NCI-H1105 (cell line): ENCODE results near the gene CASS4.

ENCODE experiments used
- DNase-seq: peaks from one replicate; lab custom pipeline; 2025; lab: John Stamatoyannopoulos, UW

The CASS4 gene

DNA sequence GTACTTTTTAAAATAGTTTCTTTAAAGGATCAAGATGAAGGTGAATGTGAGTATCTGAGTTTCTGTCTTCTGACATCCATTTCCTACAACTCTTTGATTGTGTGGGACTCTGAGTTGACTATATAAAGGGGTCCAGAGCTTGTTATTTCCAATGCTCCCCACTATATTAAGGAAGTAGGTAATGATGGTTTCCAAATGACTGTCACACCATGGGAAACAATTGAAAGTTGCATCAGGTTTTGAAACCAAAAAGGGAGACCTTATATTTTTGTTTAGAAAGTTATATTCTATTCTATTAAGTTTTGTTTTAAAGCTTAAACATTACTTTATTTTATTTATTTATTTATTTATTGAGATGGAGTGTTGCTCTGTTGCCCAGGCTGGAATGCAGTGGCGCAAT is 11.2 kb downstream of the CASS4 start:
- DNase-seq = no peak

DNA sequence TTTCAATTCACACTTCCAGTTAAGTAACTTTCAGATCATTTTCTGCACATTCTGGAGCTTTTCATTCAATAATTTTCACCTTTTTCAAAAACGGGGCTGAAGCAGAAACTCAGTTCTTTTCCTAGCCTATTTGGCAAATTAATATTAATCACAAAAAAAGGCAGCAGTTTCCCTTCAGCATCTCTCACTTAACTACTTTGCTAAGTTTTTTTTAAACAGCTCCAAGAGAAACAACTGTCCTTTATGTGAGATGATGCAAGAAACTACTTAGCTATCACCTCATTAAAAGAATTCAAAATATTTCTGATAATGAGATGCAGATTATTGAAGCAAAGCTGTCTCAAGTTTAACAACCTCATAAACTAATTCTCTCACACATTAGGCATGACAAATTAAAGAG is 11.8 kb downstream of the CASS4 start:
- no peak for DNase-seq

- no peak for DNase-seq
Measured at GRCh38 chr20:56424931-56425330, 12.9 kb downstream of the CASS4 start.

DNA sequence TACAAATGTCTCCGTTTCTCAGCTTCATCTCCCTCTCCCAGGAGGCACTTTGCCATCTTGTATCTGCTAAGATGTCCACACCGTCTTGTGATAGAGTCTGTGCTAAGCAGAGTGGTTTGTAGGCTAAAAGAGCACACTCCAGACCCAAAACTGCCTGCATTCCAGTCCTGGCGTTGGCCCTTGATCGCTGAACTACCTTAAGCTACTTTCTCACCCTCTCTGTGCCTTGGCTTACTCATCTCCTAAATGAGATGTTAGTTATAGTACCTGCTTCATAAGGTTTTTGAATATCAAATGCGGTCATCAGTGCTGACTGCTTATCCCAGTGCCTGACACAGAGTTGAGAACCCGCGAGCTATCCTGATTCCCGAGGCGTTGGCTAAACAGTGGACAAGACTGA is 14.0 kb downstream of the CASS4 start:
- no peak for DNase-seq

DNA sequence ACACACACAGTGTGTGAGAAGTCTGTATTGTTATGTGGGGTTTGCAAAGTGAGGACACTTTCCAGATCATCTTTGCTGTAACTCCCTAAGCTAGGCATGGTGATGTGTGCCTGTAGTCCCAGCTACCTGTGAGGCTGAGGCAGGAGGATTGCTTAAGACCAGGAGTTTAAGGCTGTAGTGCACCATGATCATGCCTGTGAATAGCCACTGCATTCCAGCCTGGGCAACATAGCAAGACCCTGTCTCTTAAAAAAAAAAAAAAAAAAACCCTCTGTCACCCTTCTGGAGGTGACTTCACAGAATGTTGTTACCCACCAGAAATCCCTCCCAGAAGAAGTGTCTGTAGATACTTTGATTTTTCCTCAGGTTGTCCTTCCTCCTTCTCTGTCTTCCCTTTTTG is 14.9 kb downstream of the CASS4 start:
- DNase-seq = no peak

- DNase-seq = no peak
Measured at GRCh38 chr20:56427797-56428196, 15.7 kb downstream of the CASS4 start.

- DNase-seq = no peak
Measured at GRCh38 chr20:56428410-56428809, 16.4 kb downstream of the CASS4 start.

DNA sequence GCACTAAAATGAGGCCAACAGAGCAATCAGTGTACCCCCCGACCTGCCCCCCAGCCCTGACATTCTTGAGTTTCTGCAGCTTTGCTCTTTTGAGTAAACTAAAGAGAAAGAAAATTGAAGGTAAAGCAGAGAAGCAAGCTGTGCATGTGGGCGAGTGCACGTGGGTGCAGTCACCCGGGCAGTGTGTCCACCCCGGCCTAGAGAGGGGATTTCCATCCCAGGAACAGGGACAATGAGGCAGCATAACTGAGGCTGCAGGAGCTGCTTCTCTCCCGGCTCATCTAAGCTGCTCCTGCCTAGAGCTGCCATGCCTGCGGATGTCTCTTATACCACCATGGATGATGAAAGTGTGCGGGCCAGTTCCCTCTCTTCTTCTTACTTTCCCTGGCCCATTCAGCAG is 16.8 kb downstream of the CASS4 start:
- DNase-seq = no peak

GRCh38 chr20:56429502-56429901 is 17.4 kb downstream of the CASS4 start:
- DNase-seq = no peak

GRCh38 chr20:56429941-56430340 is 17.9 kb downstream of the CASS4 start:
- no peak for DNase-seq

GRCh38 chr20:56430461-56430860 is 18.4 kb downstream of the CASS4 start:
- no peak for DNase-seq

- no peak for DNase-seq
Measured at GRCh38 chr20:56430957-56431356, 18.9 kb downstream of the CASS4 start.

- no peak for DNase-seq
Measured at GRCh38 chr20:56431471-56431870, 19.4 kb downstream of the CASS4 start.

GRCh38 chr20:56433221-56433879 is 21.3 kb downstream of the CASS4 start:
- no peak for DNase-seq

DNA sequence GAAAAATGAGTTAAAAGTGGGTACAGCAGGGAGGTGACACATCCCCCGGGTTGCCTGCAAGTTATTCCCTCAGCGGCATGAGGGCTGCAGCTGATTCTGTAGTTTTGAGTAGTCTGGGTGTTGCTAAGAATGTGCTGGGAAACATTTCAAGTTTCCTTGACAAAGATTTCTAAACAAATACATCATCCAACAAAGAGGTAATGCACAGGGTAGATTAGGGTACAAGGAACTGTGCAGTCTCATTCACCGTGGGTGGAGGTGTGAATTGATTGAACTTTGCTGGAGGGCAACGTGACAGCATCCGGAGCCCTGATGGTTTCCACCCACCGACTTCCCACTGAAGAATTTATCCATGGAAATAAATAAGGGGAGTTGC is 21.8 kb downstream of the CASS4 start:
- DNase-seq = no peak

GRCh38 chr20:56437196-56437960 is 25.3 kb downstream of the CASS4 start:
- no peak for DNase-seq

- DNase-seq = no peak
Measured at GRCh38 chr20:56438284-56438683, 26.2 kb downstream of the CASS4 start.

DNA sequence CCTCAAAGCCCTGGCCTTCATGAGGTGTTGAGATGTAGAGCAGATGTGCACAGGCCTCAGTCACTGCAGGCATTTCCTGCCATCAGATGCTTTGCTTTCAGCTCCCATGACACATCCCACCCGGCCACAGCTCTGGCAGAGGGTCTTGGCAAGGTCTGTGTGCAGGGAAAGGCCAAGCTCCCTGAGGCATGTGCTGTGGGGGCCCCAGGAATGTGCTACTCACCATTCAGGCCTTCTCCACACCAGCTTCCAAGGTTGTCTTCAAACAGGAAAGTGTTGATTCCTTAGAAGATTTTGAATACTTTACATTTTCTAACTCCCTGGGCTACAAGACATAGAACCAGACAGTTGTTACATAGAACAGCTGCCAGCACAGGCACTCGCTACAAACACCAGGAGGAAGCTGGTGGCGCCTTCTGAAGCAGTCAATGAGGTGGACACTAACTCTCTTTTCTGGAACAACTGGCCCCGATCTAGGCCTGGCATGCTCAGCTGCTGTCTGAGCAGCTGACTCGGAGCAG is 27.8 kb downstream of the CASS4 start:
- no peak for DNase-seq

DNA sequence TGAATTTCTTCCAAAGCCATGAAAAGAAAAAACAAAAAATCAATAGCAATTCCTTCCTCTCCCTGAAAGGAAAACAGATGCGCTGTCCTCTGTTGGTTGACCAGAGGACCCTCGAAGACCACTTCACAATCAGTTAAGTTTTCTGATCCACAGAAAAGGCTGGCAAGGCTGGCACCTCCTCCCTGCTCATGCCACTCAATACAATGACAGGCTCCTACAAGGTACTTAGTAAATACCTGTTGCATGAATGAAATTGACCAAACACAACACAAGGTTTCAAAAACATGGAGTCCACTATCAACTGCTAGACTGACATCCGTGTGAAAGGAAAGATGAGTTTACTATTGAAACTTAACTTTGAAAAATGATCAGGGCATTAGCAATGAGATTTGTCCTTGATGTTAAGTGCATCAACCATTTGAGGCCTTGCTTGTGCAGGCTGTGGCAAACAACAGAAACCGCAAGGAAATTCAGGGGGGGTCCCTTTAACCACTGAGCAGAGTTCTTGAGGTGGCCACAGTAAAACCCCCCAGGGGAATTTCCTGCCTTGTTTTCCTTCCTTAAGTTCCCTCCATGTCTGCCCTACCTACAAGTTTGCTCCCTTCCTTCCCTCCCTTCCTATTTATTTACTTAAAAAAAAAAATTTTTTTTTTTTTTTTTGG is 28.4 kb downstream of the CASS4 start:
- no peak for DNase-seq

GRCh38 chr20:56442389-56443365 is 30.6 kb downstream of the CASS4 start:
- DNase-seq = no peak

DNA sequence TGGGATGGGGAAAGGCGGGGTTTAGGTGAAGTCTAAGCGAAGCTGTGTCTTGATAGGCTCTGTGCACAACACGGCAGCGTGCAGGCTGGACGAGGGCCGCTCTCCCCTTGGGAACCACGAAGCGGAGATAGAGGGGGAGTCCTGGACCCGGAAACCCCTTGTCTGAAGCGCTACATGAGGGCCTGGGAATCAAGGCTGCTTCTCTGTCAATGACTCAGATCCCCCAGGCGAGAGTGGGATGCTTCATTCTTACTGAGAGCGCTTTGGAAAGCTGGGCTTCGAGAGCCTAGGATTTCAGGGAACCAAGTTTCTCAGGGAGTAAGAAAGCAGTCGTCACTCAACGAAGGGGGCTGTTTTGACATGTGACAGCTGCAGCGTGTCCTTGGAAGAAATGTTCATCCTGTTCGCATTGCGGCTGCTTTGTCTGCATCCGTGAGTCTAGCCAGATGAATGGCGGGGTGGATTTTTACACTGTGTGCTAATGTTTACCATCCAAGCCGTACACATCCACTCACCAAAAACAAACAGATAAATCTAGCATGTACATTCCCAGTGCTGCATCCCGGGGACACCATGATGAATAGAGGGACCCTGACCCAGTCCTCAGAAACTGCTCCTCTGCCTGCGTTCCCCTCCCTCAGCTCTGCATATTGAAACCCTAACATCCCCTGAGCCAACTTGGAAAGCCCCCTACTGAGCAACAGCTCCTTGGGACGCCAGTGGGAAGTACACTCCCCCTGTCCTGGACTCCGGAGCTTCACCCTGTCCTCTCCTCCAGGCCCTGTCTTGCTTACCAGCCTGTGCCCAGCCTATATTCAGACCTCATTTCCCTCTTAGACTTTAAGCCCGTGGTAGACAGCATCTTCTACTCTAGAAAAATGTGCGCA is 31.8 kb downstream of the CASS4 start:
- no peak for DNase-seq
